ENCODE measurements around the gene CSF2RB.

GRCh38 chr22:36886016-36886415 lies 27.4 kb upstream of the CSF2RB start:
- TF ChIP-seq YY1 (IDR thresholded peaks at IDR 0.05; ENCODE audit: low read depth) (no peak), EGR1 (IDR thresholded peaks at IDR 0.05) (no peak), NFIC (IDR thresholded peaks at IDR 0.05) (no peak), RAD21 (IDR thresholded peaks at IDR 0.05; ENCODE audit: low read depth) (no peak), TAF1 (IDR thresholded peaks at IDR 0.05; ENCODE audit: low read depth) (no peak), EP300 (IDR thresholded peaks at IDR 0.05; ENCODE audit: borderline replicate concordance) (no peak), FOXM1 (IDR thresholded peaks at IDR 0.05; ENCODE audit: borderline replicate concordance, low read depth) (no peak), TCF12 (IDR thresholded peaks at IDR 0.05; ENCODE audit: low read depth) (no peak), USF1 (IDR thresholded peaks at IDR 0.05) (no peak), TEAD4 (IDR thresholded peaks at IDR 0.05) (no peak)
- TF ChIP-seq, protein P1, sequence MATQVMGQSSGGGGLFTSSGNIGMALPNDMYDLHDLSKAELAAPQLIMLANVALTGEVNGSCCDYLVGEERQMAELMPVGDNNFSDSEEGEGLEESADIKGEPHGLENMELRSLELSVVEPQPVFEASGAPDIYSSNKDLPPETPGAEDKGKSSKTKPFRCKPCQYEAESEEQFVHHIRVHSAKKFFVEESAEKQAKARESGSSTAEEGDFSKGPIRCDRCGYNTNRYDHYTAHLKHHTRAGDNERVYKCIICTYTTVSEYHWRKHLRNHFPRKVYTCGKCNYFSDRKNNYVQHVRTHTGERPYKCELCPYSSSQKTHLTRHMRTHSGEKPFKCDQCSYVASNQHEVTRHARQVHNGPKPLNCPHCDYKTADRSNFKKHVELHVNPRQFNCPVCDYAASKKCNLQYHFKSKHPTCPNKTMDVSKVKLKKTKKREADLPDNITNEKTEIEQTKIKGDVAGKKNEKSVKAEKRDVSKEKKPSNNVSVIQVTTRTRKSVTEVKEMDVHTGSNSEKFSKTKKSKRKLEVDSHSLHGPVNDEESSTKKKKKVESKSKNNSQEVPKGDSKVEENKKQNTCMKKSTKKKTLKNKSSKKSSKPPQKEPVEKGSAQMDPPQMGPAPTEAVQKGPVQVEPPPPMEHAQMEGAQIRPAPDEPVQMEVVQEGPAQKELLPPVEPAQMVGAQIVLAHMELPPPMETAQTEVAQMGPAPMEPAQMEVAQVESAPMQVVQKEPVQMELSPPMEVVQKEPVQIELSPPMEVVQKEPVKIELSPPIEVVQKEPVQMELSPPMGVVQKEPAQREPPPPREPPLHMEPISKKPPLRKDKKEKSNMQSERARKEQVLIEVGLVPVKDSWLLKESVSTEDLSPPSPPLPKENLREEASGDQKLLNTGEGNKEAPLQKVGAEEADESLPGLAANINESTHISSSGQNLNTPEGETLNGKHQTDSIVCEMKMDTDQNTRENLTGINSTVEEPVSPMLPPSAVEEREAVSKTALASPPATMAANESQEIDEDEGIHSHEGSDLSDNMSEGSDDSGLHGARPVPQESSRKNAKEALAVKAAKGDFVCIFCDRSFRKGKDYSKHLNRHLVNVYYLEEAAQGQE (IDR thresholded peaks at IDR 0.05; ENCODE audit: low read depth): no peak
